HepG2 (cell line): Measurements from ENCODE around the gene MTFR1L. TPM values are rescaled to one million over a fixed set of nuclear protein-coding genes. Genes with fewer than 3 reads are reported as not detected.

Experiments
- ELF3 ChIP-seq: IDR thresholded peaks from 2 replicates; pipeline ENCODE4 v1.6.1; 2016; ENCODE audit warnings: missing genetic modification reagents, missing compliant biosample characterization
- FOSL1 ChIP-seq: sonication (generic); formaldehyde crosslinking; IDR thresholded peaks from 2 replicates; pipeline ENCODE4 v1.9.0; 2021; ENCODE audit warnings: missing genetic modification reagents, borderline replicate concordance
- FOXK2 ChIP-seq: fragments of 450-650 bp; IDR thresholded peaks from 2 replicates; pipeline ENCODE4 v1.6.1; 2016
- ISX ChIP-seq: sonication (generic); formaldehyde crosslinking; conservative IDR thresholded peaks from 2 replicates; pipeline ENCODE4 v1.5.0; 2020; ENCODE audit warnings: missing genetic modification reagents
- REPIN1 ChIP-seq: sonication (generic); formaldehyde crosslinking; IDR thresholded peaks from 2 replicates; pipeline ENCODE4 v1.8.0; 2022; ENCODE audit warnings: missing genetic modification reagents, low read depth, mild to moderate bottlenecking, borderline replicate concordance
- SPEN ChIP-seq: sonication (generic); formaldehyde crosslinking; IDR thresholded peaks from 2 replicates; pipeline ENCODE4 v1.5.1; 2020; ENCODE audit warnings: low read depth, mild to moderate bottlenecking, missing genetic modification reagents
- ZNF253 ChIP-seq: sonication (generic); formaldehyde crosslinking; IDR thresholded peaks from 2 replicates; pipeline ENCODE4 v1.8.0; 2022; ENCODE audit warnings: mild to moderate bottlenecking, missing genetic modification reagents, borderline replicate concordance
- ZNF484 ChIP-seq: sonication (generic); formaldehyde crosslinking; IDR thresholded peaks from 2 replicates; pipeline ENCODE4 v1.5.1; 2020; ENCODE audit warnings: mild to moderate bottlenecking, low read depth, missing genetic modification reagents, borderline replicate concordance
- ZNF780A ChIP-seq: sonication (generic); formaldehyde crosslinking; IDR thresholded peaks from 2 replicates; pipeline ENCODE4 v1.8.0; 2022; ENCODE audit warnings: mild to moderate bottlenecking, missing genetic modification reagents, moderate library complexity
- polyA plus RNA-seq, 8 experiments: library from polyadenylated mRNA; depleted of rRNA in 3 of 8; stranded (reverse) in 7 of 8; unstranded in 1 of 8; fragments of >200 nt; fragmentation: Illumina TruSeq in 4 of 8; extraction: Trizol in 4 of 8; gene quantifications; 2 replicates each; pipeline versions ENCODE4 v1.2.1 to v1.2.3, GENCODE V29; 2011 to 2016; ENCODE audit warnings: low read depth in 4 of 8, missing spikeins in 1 of 8, mixed read lengths in 1 of 8; ENCODE audit not compliant: insufficient read depth in 1 of 8
- total RNA-seq, 5 experiments: library from RNA; depleted of rRNA; stranded (reverse); fragments of >200 nt; fragmentation: Illumina TruSeq; extraction: Trizol; gene quantifications; 2 replicates each; pipeline ENCODE4 v1.2.3, GENCODE V29; 2016; ENCODE audit warnings: low read depth in 1 of 5
- TF ChIP-seq, protein P1 (sequence below): sonication (generic); formaldehyde crosslinking; conservative IDR thresholded peaks from 2 replicates; pipeline ENCODE4 v1.4.0; 2020; ENCODE audit warnings: missing genetic modification reagents
- TF ChIP-seq, protein P2 (sequence below): sonication (generic); formaldehyde crosslinking; IDR thresholded peaks from 2 replicates; pipeline ENCODE4 v1.5.0; 2020; ENCODE audit warnings: mild to moderate bottlenecking, missing genetic modification reagents, moderate library complexity
- TF ChIP-seq, protein P3 (sequence below): fragments of 450-650 bp; IDR thresholded peaks from 2 replicates; pipeline ENCODE4 v1.6.1; 2016
- TF ChIP-seq, protein P4 (sequence below): sonication (generic); formaldehyde crosslinking; IDR thresholded peaks from 2 replicates; pipeline ENCODE4 v1.5.0; 2020; ENCODE audit warnings: mild to moderate bottlenecking, missing genetic modification reagents, borderline replicate concordance
- TF ChIP-seq, protein P5 (sequence below): IDR thresholded peaks from 2 replicates; pipeline ENCODE4 v1.6.1; 2016; ENCODE audit warnings: mild to moderate bottlenecking

The MTFR1L gene
- total and polyA plus RNA-seq, 2 of the 13 experiments (the other 11 are each of a cell fraction or from before 2014, with no cell fraction given): 38.0 to 55.7 TPM

DNA sequence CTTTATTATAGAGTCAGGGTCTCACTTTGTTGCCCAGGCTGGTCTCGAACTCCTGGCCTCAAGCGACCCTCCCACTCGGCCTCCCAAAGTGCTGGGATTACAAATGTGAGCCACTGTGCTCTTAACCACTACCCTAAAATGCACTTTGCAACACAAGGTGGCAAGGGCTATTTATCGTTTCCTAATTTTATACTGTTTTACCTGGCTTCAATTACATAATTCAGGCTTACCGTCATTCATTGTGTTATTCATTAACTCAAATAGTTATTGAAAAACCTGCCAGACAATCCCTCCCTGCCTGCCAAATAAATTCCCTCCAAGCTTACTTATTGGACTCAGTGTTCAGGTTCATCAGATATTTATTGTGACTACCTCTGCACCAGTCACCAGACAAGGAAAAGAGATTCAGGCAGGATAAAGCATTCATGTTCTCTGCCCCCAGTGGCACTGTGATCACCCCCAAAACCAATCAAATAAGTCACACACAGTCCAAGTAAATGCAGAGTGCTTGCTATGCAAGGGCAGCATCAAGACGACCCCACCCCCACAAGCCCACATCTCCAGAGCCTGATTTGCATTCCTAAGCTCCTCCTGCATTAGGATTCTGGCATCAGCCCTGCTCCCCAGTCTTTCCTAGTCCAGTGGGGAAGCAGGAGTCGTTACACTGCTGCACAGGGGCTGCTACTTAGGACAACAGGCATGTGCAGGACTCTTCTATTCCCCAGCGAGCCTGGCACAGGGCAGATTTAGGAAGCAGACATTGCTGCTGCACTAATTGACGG lies 47.6 kb downstream of the MTFR1L start (continued):
- peak; percentile 31; the same call in 1 of the 2 replicates for TF ChIP-seq ELF3 (CRISPR knock-in tag)
- TF ChIP-seq FOXK2: no peak
- TF ChIP-seq FOSL1 (CRISPR knock-in tag): no peak
- TF ChIP-seq, protein P1, sequence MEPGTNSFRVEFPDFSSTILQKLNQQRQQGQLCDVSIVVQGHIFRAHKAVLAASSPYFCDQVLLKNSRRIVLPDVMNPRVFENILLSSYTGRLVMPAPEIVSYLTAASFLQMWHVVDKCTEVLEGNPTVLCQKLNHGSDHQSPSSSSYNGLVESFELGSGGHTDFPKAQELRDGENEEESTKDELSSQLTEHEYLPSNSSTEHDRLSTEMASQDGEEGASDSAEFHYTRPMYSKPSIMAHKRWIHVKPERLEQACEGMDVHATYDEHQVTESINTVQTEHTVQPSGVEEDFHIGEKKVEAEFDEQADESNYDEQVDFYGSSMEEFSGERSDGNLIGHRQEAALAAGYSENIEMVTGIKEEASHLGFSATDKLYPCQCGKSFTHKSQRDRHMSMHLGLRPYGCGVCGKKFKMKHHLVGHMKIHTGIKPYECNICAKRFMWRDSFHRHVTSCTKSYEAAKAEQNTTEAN: no peak
- no peak for TF ChIP-seq ZNF484 (CRISPR knock-in tag)
- TF ChIP-seq, protein P2, sequence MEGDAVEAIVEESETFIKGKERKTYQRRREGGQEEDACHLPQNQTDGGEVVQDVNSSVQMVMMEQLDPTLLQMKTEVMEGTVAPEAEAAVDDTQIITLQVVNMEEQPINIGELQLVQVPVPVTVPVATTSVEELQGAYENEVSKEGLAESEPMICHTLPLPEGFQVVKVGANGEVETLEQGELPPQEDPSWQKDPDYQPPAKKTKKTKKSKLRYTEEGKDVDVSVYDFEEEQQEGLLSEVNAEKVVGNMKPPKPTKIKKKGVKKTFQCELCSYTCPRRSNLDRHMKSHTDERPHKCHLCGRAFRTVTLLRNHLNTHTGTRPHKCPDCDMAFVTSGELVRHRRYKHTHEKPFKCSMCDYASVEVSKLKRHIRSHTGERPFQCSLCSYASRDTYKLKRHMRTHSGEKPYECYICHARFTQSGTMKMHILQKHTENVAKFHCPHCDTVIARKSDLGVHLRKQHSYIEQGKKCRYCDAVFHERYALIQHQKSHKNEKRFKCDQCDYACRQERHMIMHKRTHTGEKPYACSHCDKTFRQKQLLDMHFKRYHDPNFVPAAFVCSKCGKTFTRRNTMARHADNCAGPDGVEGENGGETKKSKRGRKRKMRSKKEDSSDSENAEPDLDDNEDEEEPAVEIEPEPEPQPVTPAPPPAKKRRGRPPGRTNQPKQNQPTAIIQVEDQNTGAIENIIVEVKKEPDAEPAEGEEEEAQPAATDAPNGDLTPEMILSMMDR (CRISPR knock-in tag): no peak
- TF ChIP-seq, protein P3, sequence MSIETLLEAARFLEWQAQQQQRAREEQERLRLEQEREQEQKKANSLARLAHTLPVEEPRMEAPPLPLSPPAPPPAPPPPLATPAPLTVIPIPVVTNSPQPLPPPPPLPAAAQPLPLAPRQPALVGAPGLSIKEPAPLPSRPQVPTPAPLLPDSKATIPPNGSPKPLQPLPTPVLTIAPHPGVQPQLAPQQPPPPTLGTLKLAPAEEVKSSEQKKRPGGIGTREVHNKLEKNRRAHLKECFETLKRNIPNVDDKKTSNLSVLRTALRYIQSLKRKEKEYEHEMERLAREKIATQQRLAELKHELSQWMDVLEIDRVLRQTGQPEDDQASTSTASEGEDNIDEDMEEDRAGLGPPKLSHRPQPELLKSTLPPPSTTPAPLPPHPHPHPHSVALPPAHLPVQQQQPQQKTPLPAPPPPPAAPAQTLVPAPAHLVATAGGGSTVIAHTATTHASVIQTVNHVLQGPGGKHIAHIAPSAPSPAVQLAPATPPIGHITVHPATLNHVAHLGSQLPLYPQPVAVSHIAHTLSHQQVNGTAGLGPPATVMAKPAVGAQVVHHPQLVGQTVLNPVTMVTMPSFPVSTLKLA: no peak
- TF ChIP-seq SPEN (CRISPR knock-in tag): peak; percentile 18; the same call in 1 of the 2 replicates
- TF ChIP-seq, protein P4, sequence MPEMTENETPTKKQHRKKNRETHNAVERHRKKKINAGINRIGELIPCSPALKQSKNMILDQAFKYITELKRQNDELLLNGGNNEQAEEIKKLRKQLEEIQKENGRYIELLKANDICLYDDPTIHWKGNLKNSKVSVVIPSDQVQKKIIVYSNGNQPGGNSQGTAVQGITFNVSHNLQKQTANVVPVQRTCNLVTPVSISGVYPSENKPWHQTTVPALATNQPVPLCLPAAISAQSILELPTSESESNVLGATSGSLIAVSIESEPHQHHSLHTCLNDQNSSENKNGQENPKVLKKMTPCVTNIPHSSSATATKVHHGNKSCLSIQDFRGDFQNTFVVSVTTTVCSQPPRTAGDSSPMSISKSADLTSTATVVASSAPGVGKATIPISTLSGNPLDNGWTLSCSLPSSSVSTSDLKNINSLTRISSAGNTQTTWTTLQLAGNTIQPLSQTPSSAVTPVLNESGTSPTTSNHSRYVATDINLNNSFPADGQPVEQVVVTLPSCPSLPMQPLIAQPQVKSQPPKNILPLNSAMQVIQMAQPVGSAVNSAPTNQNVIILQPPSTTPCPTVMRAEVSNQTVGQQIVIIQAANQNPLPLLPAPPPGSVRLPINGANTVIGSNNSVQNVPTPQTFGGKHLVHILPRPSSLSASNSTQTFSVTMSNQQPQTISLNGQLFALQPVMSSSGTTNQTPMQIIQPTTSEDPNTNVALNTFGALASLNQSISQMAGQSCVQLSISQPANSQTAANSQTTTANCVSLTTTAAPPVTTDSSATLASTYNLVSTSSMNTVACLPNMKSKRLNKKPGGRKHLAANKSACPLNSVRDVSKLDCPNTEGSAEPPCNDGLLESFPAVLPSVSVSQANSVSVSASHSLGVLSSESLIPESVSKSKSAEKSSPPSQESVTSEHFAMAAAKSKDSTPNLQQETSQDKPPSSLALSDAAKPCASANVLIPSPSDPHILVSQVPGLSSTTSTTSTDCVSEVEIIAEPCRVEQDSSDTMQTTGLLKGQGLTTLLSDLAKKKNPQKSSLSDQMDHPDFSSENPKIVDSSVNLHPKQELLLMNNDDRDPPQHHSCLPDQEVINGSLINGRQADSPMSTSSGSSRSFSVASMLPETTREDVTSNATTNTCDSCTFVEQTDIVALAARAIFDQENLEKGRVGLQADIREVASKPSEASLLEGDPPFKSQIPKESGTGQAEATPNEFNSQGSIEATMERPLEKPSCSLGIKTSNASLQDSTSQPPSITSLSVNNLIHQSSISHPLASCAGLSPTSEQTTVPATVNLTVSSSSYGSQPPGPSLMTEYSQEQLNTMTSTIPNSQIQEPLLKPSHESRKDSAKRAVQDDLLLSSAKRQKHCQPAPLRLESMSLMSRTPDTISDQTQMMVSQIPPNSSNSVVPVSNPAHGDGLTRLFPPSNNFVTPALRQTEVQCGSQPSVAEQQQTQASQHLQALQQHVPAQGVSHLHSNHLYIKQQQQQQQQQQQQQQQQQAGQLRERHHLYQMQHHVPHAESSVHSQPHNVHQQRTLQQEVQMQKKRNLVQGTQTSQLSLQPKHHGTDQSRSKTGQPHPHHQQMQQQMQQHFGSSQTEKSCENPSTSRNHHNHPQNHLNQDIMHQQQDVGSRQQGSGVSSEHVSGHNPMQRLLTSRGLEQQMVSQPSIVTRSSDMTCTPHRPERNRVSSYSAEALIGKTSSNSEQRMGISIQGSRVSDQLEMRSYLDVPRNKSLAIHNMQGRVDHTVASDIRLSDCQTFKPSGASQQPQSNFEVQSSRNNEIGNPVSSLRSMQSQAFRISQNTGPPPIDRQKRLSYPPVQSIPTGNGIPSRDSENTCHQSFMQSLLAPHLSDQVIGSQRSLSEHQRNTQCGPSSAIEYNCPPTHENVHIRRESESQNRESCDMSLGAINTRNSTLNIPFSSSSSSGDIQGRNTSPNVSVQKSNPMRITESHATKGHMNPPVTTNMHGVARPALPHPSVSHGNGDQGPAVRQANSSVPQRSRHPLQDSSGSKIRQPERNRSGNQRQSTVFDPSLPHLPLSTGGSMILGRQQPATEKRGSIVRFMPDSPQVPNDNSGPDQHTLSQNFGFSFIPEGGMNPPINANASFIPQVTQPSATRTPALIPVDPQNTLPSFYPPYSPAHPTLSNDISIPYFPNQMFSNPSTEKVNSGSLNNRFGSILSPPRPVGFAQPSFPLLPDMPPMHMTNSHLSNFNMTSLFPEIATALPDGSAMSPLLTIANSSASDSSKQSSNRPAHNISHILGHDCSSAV (CRISPR knock-in tag): no peak
- TF ChIP-seq, protein P5, sequence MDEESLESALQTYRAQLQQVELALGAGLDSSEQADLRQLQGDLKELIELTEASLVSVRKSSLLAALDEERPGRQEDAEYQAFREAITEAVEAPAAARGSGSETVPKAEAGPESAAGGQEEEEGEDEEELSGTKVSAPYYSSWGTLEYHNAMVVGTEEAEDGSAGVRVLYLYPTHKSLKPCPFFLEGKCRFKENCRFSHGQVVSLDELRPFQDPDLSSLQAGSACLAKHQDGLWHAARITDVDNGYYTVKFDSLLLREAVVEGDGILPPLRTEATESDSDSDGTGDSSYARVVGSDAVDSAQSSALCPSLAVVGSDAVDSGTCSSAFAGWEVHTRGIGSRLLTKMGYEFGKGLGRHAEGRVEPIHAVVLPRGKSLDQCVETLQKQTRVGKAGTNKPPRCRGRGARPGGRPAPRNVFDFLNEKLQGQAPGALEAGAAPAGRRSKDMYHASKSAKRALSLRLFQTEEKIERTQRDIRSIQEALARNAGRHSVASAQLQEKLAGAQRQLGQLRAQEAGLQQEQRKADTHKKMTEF (CRISPR knock-in tag): no peak
- TF ChIP-seq ZNF253 (CRISPR knock-in tag): no peak
- TF ChIP-seq ISX (CRISPR knock-in tag): no peak
- peak; percentile 15; the same call in 1 of the 2 replicates for TF ChIP-seq REPIN1 (CRISPR knock-in tag)
- TF ChIP-seq ZNF780A (CRISPR knock-in tag): no peak
